GM12878 (cell line): Measurements from ENCODE around the gene CLIC5. TPM values are rescaled to one million over a fixed set of nuclear protein-coding genes. Genes with fewer than 3 reads are reported as not detected.

Experiments used
- ATAC-seq: fragments of 200-7000 bp; cut with Tn5 transposase; 3 replicates; pipeline ENCODE4 v1.9.1; 2020; ENCODE audit warnings: mild to moderate bottlenecking, moderate library complexity
- BruUV-seq: library from RNA; stranded (reverse); fragments of 400-500 nt; replicated peaks from 2 replicates; lab custom pipeline; 2021; lab: Mats Ljungman, UMichigan
- CTCF ChIA-PET: fragments of 300-600 bp; sonication (Branson Sonifier 250); formaldehyde crosslinking; extraction: SDS; loops from one replicate; lab custom pipeline; 2021; ENCODE audit warnings: inconsistent platforms; lab: Yijun Ruan, JAX
- POLR2A ChIA-PET: fragments of 350-600 bp; formaldehyde crosslinking; extraction: SDS; loops from one replicate; lab custom pipeline; 2021; ENCODE audit warnings: inconsistent platforms; lab: Charles Lee
- RAD21 ChIA-PET: fragments of 300-600 bp; sonication (Branson Sonifier 250); formaldehyde crosslinking; loops from one replicate; lab custom pipeline; 2023; ENCODE audit warnings: antibody characterized with exemption; ENCODE audit not compliant: unreplicated experiment; lab: Charles Lee
- SMC1A ChIA-PET: fragments of 300-600 bp; sonication (Branson Sonifier 250); formaldehyde crosslinking; loops from one replicate; lab custom pipeline; 2023; ENCODE audit not compliant: unreplicated experiment, uncharacterized antibody; lab: Charles Lee
- DNase-seq: peaks from one replicate; pipeline ENCODE4 v3.0.0-alpha.2; 2011; ENCODE audit warnings: low read depth, low spot score
- FAIRE-seq: peaks from 3 replicates; lab custom pipeline; 2011; peaks lifted over from hg19 to GRCh38; lab: Jason Lieb, UNC
- H2AFZ ChIP-seq: 2 replicates; pipeline ENCODE4 v1.6.0; 2011; ENCODE audit warnings: low read depth, low read length, control low read depth; ENCODE audit not compliant: control insufficient read depth
- H3K27ac ChIP-seq: 2 replicates; pipeline ENCODE4 v1.5.1; 2011; ENCODE audit warnings: control low read depth; ENCODE audit not compliant: control insufficient read depth, insufficient read depth
- H3K27me3 ChIP-seq, 2 experiments: replicated peaks in 1 of 2; 2 replicates each; pipeline versions ENCODE4 v1.6.0 to v1.6.1; 2011; ENCODE audit warnings: low read length in 1 of 2; ENCODE audit not compliant: control insufficient read depth in 2 of 2, insufficient read depth in 2 of 2
- H3K36me3 ChIP-seq, 2 experiments: 2 replicates each; pipeline ENCODE4 v1.5.1; 2011; ENCODE audit warnings: low read length in 1 of 2; ENCODE audit not compliant: control insufficient read depth in 2 of 2, insufficient read depth in 2 of 2
- H3K4me1 ChIP-seq: 2 replicates; pipeline ENCODE4 v1.6.1; 2011; ENCODE audit warnings: mild to moderate bottlenecking, low read length, moderate library complexity, mixed read lengths; ENCODE audit not compliant: control insufficient read depth, insufficient read depth
- H3K4me2 ChIP-seq: 2 replicates; pipeline ENCODE4 v1.6.0; 2011; ENCODE audit warnings: control low read depth; ENCODE audit not compliant: control insufficient read depth, insufficient read depth
- H3K4me3 ChIP-seq: fragments of 200-600 bp; sonication (generic); 2 replicates; pipeline ENCODE4 v1.5.1; 2016
- H3K79me2 ChIP-seq: 2 replicates; pipeline ENCODE4 v1.6.0; 2011; ENCODE audit warnings: low read length; ENCODE audit not compliant: control insufficient read depth, insufficient read depth
- H3K9ac ChIP-seq: 2 replicates; pipeline ENCODE4 v1.8.0; 2011; ENCODE audit warnings: low read length, control low read depth, mixed read lengths; ENCODE audit not compliant: control insufficient read depth, insufficient read depth
- H3K9me3 ChIP-seq: replicated peaks from 3 replicates; pipeline ENCODE4 v1.5.1; 2011; ENCODE audit warnings: mild to moderate bottlenecking, low read length; ENCODE audit not compliant: control insufficient read depth, insufficient read depth
- H4K20me1 ChIP-seq: 2 replicates; pipeline ENCODE4 v1.6.0; 2011; ENCODE audit not compliant: control insufficient read depth, insufficient read depth
- BCL11A ChIP-seq: IDR thresholded peaks from 2 replicates; pipeline ENCODE4 v1.6.1; 2011; ENCODE audit warnings: low read depth, low read length
- BCL3 ChIP-seq: IDR thresholded peaks from 2 replicates; pipeline ENCODE4 v1.6.1; 2011; ENCODE audit warnings: borderline replicate concordance, low read depth, mild to moderate bottlenecking, moderate library complexity, low read length; ENCODE audit not compliant: insufficient read depth, poor library complexity, severe bottlenecking
- BHLHE40 ChIP-seq, 2 experiments: fragments of 450-650 bp in 1 of 2; IDR thresholded peaks; 2 replicates each; pipeline ENCODE4 v1.6.1; 2011 to 2017; ENCODE audit warnings: low read depth in 2 of 2, borderline replicate concordance in 1 of 2, improper control_type of control experiment in 1 of 2, low read length in 1 of 2, mild to moderate bottlenecking in 1 of 2
- DPF2 ChIP-seq: fragments of 450-650 bp; IDR thresholded peaks from 2 replicates; pipeline ENCODE4 v1.6.1; 2017; ENCODE audit warnings: mild to moderate bottlenecking
- FOXM1 ChIP-seq: IDR thresholded peaks from 2 replicates; pipeline ENCODE4 v1.6.1; 2012; ENCODE audit warnings: low read depth, mild to moderate bottlenecking, inconsistent platforms, low read length, moderate library complexity
- JUNB ChIP-seq: IDR thresholded peaks from 2 replicates; pipeline ENCODE4 v1.6.1; 2016; ENCODE audit warnings: antibody characterized with exemption, mild to moderate bottlenecking
- LARP7 ChIP-seq: fragments of 450-650 bp; IDR thresholded peaks from 2 replicates; pipeline ENCODE4 v1.6.1; 2017; ENCODE audit warnings: mild to moderate bottlenecking
- MEF2A ChIP-seq: IDR thresholded peaks from 2 replicates; pipeline ENCODE4 v1.6.1; 2011; ENCODE audit warnings: low read depth, mild to moderate bottlenecking, low read length, moderate library complexity; ENCODE audit not compliant: insufficient read depth
- NFYB ChIP-seq: IDR thresholded peaks from 2 replicates; pipeline ENCODE4 v1.6.1; 2011; ENCODE audit warnings: low read depth, mild to moderate bottlenecking, low read length, improper control_type of control experiment, moderate library complexity; ENCODE audit not compliant: insufficient read depth
- PRDM15 ChIP-seq: fragments of 450-650 bp; formaldehyde crosslinking; IDR thresholded peaks from 2 replicates; pipeline ENCODE4 v1.4.0; 2020; ENCODE audit warnings: mild to moderate bottlenecking, moderate library complexity
- RELB ChIP-seq: fragments of 450-650 bp; IDR thresholded peaks from 2 replicates; pipeline ENCODE4 v1.6.1; 2017; ENCODE audit warnings: low read depth, mild to moderate bottlenecking, moderate library complexity
- SUZ12 ChIP-seq: fragments of 200-600 bp; sonication (generic); IDR thresholded peaks from one replicate; pipeline ENCODE4 v1.6.1; 2018; ENCODE audit warnings: antibody characterized with exemption, mild to moderate bottlenecking; ENCODE audit not compliant: unreplicated experiment
- TAF1 ChIP-seq: IDR thresholded peaks from 2 replicates; pipeline ENCODE4 v1.6.1; 2011; ENCODE audit warnings: mild to moderate bottlenecking, low read depth, low read length, borderline replicate concordance
- ZNF274 ChIP-seq: IDR thresholded peaks from one replicate; pipeline ENCODE4 v1.8.0; 2011; ENCODE audit not compliant: insufficient read length, insufficient read depth
- in situ Hi-C: fragments of 300-500 bp; cut with MboI; formaldehyde crosslinking; loops from 9 replicates; pipeline ENCODE4 v1.14.3; 2018; ENCODE audit warnings: mixed read lengths
- intact Hi-C: fragments of 100-400 bp; cut with micrococcal nuclease; formaldehyde crosslinking; loops from one replicate; pipeline ENCODE4 v1.14.2; 2022; ENCODE audit not compliant: unreplicated experiment
- polyA plus RNA-seq, 11 experiments: library from polyadenylated mRNA; depleted of rRNA in 4 of 11; unstranded in 6 of 11; stranded (reverse) in 5 of 11; fragments of >200 nt; fragmentation: Nextera tagmentation in 4 of 11; fragmentation: Illumina TruSeq in 1 of 11; extraction: Ambion mirVana in 4 of 11; extraction: Trizol in 1 of 11; gene quantifications; 1 replicate in 1 of 11; 2 replicates in 10 of 11; pipeline versions ENCODE4 v1.2.1 to v1.2.3, GENCODE V29; 2011 to 2016; ENCODE audit warnings: inconsistent platforms in 2 of 11, missing spikeins in 2 of 11, low read depth in 1 of 11
- total RNA-seq, 4 experiments: library from RNA; depleted of rRNA in 3 of 4; stranded (reverse); fragments of >200 nt in 3 of 4; fragmentation: Illumina TruSeq in 1 of 4; extraction: Trizol in 1 of 4; gene quantifications; 2 replicates each; pipeline versions ENCODE4 v1.2.1 to v1.2.3, GENCODE V29; 2013 to 2021
- TF ChIP-seq, protein P1 (sequence below): IDR thresholded peaks from 2 replicates; pipeline ENCODE4 v1.6.1; 2011; ENCODE audit warnings: mild to moderate bottlenecking, low read depth, low read length, moderate library complexity; ENCODE audit not compliant: insufficient replicate concordance
- TF ChIP-seq, protein P2 (sequence below): fragments of 450-650 bp; IDR thresholded peaks from 2 replicates; pipeline ENCODE4 v1.6.1; 2016; ENCODE audit warnings: mild to moderate bottlenecking

The CLIC5 gene
- total and polyA plus RNA-seq, 10 of the 15 experiments (the other 5 are each of a cell fraction or from before 2014, with no cell fraction given) = 0.01 to 0.08 (median 0.02) TPM; not detected in 7

DNA sequence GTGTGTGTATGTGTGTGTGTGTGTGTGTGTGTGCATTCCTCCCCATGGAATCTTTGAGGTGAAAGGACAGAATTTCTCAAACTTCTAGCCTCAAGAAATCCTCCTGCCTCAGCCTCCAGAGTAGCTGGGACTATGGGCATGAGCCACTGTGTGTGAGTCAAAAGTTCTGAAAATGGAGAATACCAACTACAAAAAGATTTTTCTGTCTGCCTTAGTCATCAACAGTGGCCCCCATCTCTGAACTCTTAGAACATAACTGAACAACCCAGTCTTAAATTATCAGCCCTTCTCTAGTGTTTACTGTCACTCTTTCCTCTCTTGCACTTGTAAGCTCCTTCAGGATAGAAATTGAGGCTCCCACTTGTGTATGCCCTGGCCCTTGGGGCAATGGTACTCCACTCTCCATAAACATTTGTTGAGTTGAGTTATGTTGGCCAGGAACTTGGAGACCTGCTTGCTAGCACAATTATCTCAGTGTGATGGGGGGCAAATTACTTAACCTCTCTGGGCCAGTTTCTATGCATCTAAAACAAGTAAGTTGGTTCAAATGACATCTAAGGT, 35.3 kb upstream of the CLIC5 start:
- Histone ChIP-seq H3K4me1 (no peaks in the 10 kb centered on the region), H3K4me3 (no peak overlapping the region), H3K36me3 (no peaks in the 10 kb centered on the region), H3K79me2 (no peaks in the 10 kb centered on the region), H3K9ac (no peak overlapping the region), H4K20me1 (no peaks in the 10 kb centered on the region), H3K27ac (no peak overlapping the region), H3K27me3 (no peaks in the 10 kb centered on the region), H3K4me2 (no peak overlapping the region), H2AFZ (no peak overlapping the region), H3K9me3 (no peaks in the 10 kb centered on the region)
- BruUV-seq = no TSS peak
- in situ Hi-C loops (no loop called here), intact Hi-C loops (no loop called here)
- ChIA-PET RAD21 (no interaction called here), CTCF (no interaction called here), POLR2A (no interaction called here), SMC1A (no interaction called here)
- DNase-seq = no peak
- FAIRE-seq = no peak
- no peak for ATAC-seq
- TF ChIP-seq SUZ12 (no peak), DPF2 (no peak), MEF2A (no peak), NFYB (no peak), RELB (no peak), BHLHE40 (IDR thresholded peaks at IDR 0.05; ENCODE audit: borderline replicate concordance in 1 of 2, low read depth in 2 of 2, low read length in 1 of 2) (no peak), JUNB (no peak), BCL3 (no peak), BCL11A (no peak), ZNF274 (no peak), PRDM15 (no peak), TAF1 (no peak), FOXM1 (no peak), LARP7 (no peak)
- TF ChIP-seq, protein P1, sequence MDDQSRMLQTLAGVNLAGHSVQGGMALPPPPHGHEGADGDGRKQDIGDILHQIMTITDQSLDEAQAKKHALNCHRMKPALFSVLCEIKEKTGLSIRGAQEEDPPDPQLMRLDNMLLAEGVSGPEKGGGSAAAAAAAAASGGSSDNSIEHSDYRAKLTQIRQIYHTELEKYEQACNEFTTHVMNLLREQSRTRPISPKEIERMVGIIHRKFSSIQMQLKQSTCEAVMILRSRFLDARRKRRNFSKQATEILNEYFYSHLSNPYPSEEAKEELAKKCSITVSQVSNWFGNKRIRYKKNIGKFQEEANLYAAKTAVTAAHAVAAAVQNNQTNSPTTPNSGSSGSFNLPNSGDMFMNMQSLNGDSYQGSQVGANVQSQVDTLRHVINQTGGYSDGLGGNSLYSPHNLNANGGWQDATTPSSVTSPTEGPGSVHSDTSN = no peak
- TF ChIP-seq, protein P2, sequence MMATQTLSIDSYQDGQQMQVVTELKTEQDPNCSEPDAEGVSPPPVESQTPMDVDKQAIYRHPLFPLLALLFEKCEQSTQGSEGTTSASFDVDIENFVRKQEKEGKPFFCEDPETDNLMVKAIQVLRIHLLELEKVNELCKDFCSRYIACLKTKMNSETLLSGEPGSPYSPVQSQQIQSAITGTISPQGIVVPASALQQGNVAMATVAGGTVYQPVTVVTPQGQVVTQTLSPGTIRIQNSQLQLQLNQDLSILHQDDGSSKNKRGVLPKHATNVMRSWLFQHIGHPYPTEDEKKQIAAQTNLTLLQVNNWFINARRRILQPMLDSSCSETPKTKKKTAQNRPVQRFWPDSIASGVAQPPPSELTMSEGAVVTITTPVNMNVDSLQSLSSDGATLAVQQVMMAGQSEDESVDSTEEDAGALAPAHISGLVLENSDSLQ = no peak
